Retinal pigment epithelial cell (primary cell): ENCODE data around the gene ZNF554.

Experiments
- DNase-seq: peaks from one replicate; pipeline ENCODE4 v3.0.0-alpha.2; 2010; ENCODE audit warnings: low read depth
- H3K4me3 ChIP-seq: 2 replicates; pipeline ENCODE4 v1.5.1; 2011; ENCODE audit warnings: mild to moderate bottlenecking, low read length, control low read depth, moderate library complexity
- TF ChIP-seq, protein P1 (sequence below): conservative IDR thresholded peaks from 2 replicates; pipeline ENCODE4 v1.5.1; 2011; ENCODE audit warnings: low read depth, low read length, control low read depth, inconsistent platforms

Gene ZNF554

DNA sequence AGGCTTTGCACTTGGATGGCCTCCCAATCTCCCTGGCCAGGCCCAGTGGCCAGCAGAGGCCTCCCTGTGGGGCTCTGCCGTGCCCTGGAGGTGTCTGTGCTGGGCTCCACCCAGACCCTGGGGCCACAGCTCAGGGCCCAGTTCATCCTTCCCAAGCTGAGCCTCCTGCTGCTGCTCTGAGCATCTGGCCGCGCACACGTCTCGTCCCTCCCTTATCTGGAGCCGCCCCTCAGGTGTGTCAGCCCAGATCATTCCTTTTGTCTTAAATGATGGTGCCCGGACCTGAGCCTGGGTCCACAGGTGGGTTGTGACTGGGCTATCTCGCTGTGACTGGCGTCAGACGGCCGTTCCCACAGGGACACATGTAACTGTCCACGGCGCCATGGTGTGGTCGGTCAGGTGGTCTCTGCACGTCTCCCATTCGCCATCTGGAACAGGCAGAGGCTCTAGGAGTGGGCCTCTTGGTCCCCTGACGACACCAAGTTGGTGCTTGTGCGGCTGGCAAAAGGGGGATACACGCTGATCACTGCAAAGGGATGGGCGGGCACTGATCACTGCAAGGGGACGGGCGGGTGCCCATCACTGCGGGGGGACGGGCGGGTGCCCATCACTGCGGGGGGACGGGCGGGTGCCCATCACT lies 14.3 kb upstream of the ZNF554 start:
- no peak for DNase-seq
- no peak overlapping the region for H3K4me3 ChIP-seq
- TF ChIP-seq, protein P1, sequence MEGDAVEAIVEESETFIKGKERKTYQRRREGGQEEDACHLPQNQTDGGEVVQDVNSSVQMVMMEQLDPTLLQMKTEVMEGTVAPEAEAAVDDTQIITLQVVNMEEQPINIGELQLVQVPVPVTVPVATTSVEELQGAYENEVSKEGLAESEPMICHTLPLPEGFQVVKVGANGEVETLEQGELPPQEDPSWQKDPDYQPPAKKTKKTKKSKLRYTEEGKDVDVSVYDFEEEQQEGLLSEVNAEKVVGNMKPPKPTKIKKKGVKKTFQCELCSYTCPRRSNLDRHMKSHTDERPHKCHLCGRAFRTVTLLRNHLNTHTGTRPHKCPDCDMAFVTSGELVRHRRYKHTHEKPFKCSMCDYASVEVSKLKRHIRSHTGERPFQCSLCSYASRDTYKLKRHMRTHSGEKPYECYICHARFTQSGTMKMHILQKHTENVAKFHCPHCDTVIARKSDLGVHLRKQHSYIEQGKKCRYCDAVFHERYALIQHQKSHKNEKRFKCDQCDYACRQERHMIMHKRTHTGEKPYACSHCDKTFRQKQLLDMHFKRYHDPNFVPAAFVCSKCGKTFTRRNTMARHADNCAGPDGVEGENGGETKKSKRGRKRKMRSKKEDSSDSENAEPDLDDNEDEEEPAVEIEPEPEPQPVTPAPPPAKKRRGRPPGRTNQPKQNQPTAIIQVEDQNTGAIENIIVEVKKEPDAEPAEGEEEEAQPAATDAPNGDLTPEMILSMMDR, result no peak

DNA sequence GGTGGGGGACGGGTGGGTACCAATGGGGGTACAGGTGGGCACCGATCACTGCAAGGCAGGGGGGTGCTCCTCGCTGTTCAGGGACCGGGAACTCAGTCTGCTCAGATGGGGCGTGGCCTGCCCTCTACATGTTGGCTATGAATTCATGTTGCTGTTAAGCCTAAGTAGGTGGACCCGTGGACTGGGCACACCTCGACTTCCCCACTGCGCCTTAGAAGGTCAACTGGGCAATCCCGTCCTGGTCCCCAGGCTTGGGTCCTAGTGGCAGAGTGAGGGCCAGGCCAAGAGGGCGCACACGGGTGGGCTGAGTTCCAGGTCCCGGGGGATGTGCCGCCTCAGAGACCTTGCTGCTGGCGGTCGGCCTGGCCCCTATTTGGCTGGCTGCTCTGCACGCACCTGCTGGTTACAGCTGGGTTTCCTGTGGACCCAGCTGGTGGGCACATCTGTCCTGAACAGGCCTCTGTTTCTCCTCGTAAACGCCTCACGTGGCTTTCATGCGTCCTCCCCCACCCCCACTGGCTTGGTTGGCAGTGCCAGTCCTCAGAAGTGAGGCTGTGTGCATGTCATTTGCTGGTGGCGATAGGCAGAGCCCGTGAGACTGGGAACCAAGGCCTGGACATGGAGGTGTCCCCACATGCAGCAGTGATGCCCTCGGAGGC lies 13.5 kb upstream of the ZNF554 start:
- no peak overlapping the region for H3K4me3 ChIP-seq
- TF ChIP-seq, protein P1, result no peak
- no peak for DNase-seq

DNA sequence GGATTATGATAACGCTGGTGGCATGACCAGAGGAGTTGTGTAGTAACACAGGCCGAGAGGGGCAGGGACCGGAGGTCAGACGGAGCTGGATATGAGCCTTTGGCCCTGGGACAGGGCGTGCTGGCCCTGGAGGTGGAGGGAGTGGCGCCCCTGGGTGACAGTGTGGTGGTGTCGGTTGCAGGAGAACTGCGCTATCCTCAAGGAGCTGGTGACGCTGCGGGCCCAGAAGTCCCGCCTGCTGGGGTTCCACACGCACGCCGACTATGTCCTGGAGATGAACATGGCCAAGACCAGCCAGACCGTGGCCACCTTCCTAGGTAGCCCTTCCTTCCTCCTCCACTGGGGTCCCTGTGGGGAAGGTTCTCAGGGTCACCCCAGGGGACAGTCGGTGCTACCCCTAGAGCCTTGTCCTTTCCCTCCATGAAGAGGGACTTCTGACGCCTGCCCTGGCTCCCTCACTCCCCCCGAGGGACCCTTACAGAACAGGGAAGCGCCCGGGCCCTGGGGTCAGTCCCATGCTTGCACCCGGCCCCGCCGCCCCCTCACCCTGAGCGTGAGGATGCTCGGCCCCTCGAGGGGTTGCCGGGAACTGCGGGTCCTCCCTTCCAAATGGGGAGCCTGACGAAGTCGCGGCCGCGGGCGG lies 12.8 kb upstream of the ZNF554 start:
- TF ChIP-seq, protein P1, result no peak
- no peak for DNase-seq
- no peak overlapping the region for H3K4me3 ChIP-seq

DNA sequence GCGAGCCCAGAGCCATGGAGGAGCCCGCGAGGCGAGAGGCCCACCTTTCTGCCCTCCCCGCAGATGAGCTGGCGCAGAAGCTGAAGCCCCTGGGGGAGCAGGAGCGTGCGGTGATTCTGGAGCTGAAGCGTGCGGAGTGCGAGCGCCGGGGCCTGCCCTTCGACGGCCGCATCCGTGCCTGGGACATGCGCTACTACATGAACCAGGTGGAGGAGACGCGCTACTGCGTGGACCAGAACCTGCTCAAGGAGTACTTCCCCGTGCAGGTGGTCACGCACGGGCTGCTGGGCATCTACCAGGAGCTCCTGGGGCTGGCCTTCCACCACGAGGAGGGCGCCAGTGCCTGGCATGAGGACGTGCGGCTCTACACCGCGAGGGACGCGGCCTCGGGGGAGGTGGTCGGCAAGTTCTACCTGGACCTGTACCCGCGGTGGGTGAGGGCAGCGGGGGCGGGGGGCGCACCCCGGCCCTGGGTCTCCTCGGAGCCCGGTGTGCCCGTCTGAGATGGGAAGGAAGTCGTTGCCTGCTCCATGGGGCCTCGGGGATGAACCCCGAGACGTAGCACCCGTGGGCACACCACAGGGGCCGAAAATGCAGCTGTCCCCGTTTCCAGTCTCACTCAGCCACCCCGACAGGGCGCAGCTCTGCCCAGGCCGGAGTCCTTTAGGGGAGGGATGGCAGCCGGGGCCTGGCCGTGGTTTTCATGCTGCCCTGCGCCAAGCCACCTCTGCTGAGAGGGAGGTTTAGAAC lies 12.1 kb upstream of the ZNF554 start:
- TF ChIP-seq, protein P1, result no peak
- no peak for DNase-seq
- no peak overlapping the region for H3K4me3 ChIP-seq

DNA sequence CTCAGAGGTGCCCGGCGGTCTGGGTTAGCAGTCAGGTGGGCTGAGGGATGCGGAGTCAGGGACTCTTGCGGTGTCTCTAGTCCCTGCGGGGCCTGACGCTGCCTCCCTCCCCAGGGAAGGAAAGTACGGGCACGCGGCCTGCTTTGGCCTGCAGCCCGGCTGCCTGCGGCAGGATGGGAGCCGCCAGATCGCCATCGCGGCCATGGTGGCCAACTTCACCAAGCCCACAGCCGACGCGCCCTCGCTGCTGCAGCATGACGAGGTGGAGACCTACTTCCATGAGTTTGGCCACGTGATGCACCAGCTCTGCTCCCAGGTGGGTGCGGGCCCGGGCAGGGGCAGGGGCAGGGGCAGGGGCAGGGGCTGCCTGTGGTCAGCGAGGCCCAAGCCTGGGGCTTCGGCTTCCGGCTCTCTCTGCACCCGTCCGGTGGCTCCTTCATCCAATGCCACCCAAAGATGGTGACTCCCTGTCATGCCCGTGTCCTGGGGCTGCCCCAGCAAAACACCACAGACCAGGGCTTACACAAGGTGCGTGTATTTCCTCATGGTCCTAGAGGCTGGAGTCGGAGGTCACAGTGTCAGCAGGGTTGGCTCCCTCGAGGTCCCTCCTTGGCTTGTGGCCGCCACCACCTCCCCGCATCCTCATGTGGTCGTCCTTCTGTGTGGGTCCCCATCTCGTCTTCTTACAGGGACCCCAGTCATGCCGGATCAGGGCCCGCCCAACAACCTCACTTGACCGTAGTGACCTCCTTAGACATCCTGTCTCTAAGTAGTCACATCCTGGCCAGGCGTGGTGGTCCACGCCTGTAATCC lies 11.3 kb upstream of the ZNF554 start:
- DNase-seq, result no peak
- TF ChIP-seq, protein P1, result no peak
- H3K4me3 ChIP-seq, result no peak overlapping the region

DNA sequence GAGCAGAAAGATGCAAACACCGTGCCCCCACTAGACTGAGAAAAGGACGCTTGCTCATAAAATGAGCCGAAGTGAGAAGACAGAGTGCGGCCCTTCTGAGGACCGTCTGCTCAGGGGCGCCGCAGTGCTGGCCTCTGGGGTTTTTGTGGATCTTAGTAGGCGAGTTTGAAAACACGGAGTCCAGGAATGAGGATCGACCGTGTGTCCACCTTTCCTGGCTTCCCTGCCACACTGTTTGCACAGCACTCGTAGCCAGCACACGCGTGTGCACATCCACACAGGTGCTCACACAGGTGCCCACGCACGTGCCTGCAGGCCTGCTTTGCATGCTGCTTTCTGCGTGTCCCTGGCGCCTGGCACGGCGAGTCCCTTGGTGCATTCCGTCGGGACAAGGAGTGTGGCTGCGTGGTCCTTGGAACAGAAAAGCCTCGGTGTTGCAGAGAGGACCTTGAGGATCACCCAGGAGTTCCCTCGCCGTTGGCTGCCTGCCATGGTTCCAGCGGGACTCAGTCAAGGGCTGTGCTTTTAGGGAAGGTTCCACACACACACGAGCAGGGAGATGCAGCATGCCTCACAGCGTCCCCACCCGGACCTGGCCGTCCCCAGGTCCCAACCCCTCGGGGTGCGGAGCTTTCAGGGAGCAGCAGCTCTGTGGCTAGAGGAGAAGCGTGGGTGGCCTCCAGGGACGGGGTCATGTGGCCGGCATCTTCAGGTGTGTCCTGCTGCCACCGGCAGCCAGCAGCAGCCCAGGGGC lies 10.1 kb upstream of the ZNF554 start:
- DNase-seq, result no peak
- no peak overlapping the region for H3K4me3 ChIP-seq
- TF ChIP-seq, protein P1, result no peak
